Mesendoderm (in vitro differentiated cells): Measurements from ENCODE around the gene DISP3.

ENCODE experiments used
- DNase-seq: peaks from one replicate; pipeline ENCODE4 v3.0.0; 2013
- H2AK5ac ChIP-seq: 2 replicates; pipeline ENCODE4 v1.6.1; 2013; ENCODE audit warnings: low read length, inconsistent platforms
- H2BK120ac ChIP-seq: 2 replicates; pipeline ENCODE4 v1.6.1; 2013; ENCODE audit warnings: low read depth, mild to moderate bottlenecking, low read length, moderate library complexity, mixed read lengths
- H2BK15ac ChIP-seq: replicated peaks from 2 replicates; pipeline ENCODE4 v1.6.1; 2013; ENCODE audit warnings: low read depth, mild to moderate bottlenecking, moderate library complexity
- H2BK5ac ChIP-seq: 2 replicates; pipeline ENCODE4 v1.6.1; 2013; ENCODE audit warnings: low read length, inconsistent platforms
- H3K18ac ChIP-seq: 2 replicates; pipeline ENCODE4 v1.6.1; 2013; ENCODE audit warnings: mild to moderate bottlenecking, low read length, mixed read lengths
- H3K23ac ChIP-seq: one replicate; pipeline ENCODE4 v1.6.1; 2013; ENCODE audit warnings: low read length
- H3K27ac ChIP-seq: 2 replicates; pipeline ENCODE4 v1.5.1; 2013; ENCODE audit warnings: low read depth, mild to moderate bottlenecking, inconsistent platforms, low read length, moderate library complexity
- H3K27me3 ChIP-seq: 2 replicates; pipeline ENCODE4 v1.6.1; 2013; ENCODE audit warnings: low read length, control low read depth, mild to moderate bottlenecking, inconsistent platforms; ENCODE audit not compliant: insufficient read depth, poor library complexity
- H3K36me3 ChIP-seq: 2 replicates; pipeline ENCODE4 v1.6.1; 2013; ENCODE audit warnings: low read length, inconsistent platforms; ENCODE audit not compliant: control insufficient read depth, insufficient read depth
- H3K4ac ChIP-seq: one replicate; pipeline ENCODE4 v1.6.1; 2013; ENCODE audit warnings: low read depth, mild to moderate bottlenecking, low read length, moderate library complexity
- H3K4me1 ChIP-seq: 2 replicates; pipeline ENCODE4 v1.6.1; 2013; ENCODE audit warnings: low read depth, low read length, inconsistent platforms; ENCODE audit not compliant: control insufficient read depth
- H3K4me2 ChIP-seq: 2 replicates; pipeline ENCODE4 v1.6.1; 2013; ENCODE audit warnings: low read length
- H3K4me3 ChIP-seq: 2 replicates; pipeline ENCODE4 v1.5.1; 2013; ENCODE audit warnings: mild to moderate bottlenecking, low read length
- H3K56ac ChIP-seq: one replicate; pipeline ENCODE4 v1.6.1; 2013; ENCODE audit warnings: low read length
- H3K79me1 ChIP-seq: 2 replicates; pipeline ENCODE4 v1.6.1; 2013; ENCODE audit warnings: low read length, inconsistent platforms
- H3K79me2 ChIP-seq: 2 replicates; pipeline ENCODE4 v1.6.1; 2013; ENCODE audit warnings: mild to moderate bottlenecking, low read length; ENCODE audit not compliant: control insufficient read depth, insufficient read depth
- H3K9ac ChIP-seq: 2 replicates; pipeline ENCODE4 v1.6.1; 2013; ENCODE audit warnings: low read length, inconsistent platforms
- H4K5ac ChIP-seq: one replicate; pipeline ENCODE4 v1.6.1; 2013; ENCODE audit warnings: low read length
- H4K8ac ChIP-seq: one replicate; pipeline ENCODE4 v1.6.1; 2013; ENCODE audit warnings: low read depth, mild to moderate bottlenecking, control low read depth, low read length, moderate library complexity
- WGBS: extraction: QIAGEN DNeasy Blood & Tissue Kit; methylation state at CpG from one replicate; pipeline ENCODE4 v1.1.7; 2013; ENCODE audit warnings: low lambda C conversion rate, missing lambda C conversion rate; ENCODE audit not compliant: insufficient coverage; ENCODE audit errors: extremely low coverage; 5-methylcytosine and 5-hydroxymethylcytosine counted together

The DISP3 gene

DNA sequence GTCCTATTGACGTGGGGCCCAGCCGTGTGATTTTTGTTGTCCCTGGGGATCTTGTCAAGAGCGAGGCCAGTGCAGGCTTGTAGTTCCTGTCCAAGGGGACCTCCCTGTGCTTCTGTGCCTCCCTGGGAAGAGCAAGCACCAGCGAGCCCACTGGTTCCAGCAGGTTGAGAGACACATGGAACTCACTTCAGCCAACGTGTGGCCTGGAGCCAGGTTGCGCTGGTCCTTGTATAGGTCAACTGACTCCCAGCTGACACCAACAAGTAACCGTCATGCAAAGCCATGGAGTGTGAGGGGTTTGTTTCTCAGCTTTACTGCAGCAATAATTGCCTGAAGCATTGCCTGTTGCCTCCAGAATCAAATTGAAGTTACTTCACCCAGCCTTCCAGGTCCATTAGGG, 63.0 kb downstream of the DISP3 start:
- no peak overlapping the region for H2AK5ac ChIP-seq
- no peaks in the 10 kb centered on the region for H3K27me3 ChIP-seq
- no peak overlapping the region for H3K4me3 ChIP-seq

DNA sequence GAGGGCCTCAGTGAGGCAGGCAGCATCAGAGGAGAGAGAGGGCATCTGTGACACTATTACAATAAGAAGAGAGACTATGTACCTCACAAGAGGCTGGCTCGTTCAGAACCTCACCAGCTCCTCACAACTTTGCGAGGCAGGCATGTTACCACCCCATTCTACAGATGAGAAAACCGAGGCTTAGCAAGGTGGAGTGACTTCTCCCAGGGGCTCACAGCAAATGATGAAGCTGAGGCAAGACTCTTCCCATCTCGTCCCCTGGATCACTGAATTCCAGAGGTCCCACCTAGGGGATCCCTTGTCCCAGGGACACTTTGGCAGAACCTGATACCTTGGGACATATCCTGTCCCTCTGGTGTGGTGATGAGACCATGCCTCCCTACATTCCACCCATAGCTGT, 64.4 kb downstream of the DISP3 start:
- no peaks in the 10 kb centered on the region for H3K79me1 ChIP-seq
- DNase-seq, result no peak
- no peaks in the 10 kb centered on the region for H3K4me1 ChIP-seq
- no peak overlapping the region for H2BK5ac ChIP-seq
- H3K4me2 ChIP-seq, result no peak overlapping the region
- H3K27me3 ChIP-seq, result no peaks in the 10 kb centered on the region
- no peak overlapping the region for H4K5ac ChIP-seq
- H3K36me3 ChIP-seq, result no peaks in the 10 kb centered on the region
- no peak overlapping the region for H3K27ac ChIP-seq
- no peak overlapping the region for H3K56ac ChIP-seq
- no peak overlapping the region for H3K18ac ChIP-seq
- H2BK15ac ChIP-seq, result no peak overlapping the region
- no peak overlapping the region for H2BK120ac ChIP-seq
- H2AK5ac ChIP-seq, result no peak overlapping the region
- no CpG with 5 or more reads among the region's 4 CpGs for WGBS
- no peak overlapping the region for H3K4ac ChIP-seq
- no peaks in the 10 kb centered on the region for H3K79me2 ChIP-seq
- no peak overlapping the region for H3K4me3 ChIP-seq
- no peak overlapping the region for H4K8ac ChIP-seq
- H3K9ac ChIP-seq, result no peak overlapping the region
- no peak overlapping the region for H3K23ac ChIP-seq

More for the DNA sequence above, 63.0 kb downstream of the DISP3 start:
- Histone ChIP-seq H3K79me1 (no peaks in the 10 kb centered on the region), H3K4me2 (no peak overlapping the region), H3K56ac (no peak overlapping the region), H3K4ac (no peak overlapping the region), H3K27ac (no peak overlapping the region), H3K36me3 (no peaks in the 10 kb centered on the region), H2BK15ac (no peak overlapping the region), H3K18ac (no peak overlapping the region), H4K8ac (no peak overlapping the region), H3K23ac (no peak overlapping the region), H2BK120ac (no peak overlapping the region), H3K4me1 (no peaks in the 10 kb centered on the region), H2BK5ac (no peak overlapping the region), H3K9ac (no peak overlapping the region), H3K79me2 (no peaks in the 10 kb centered on the region), H4K5ac (no peak overlapping the region)
- DNase-seq, result no peak
- no CpG with 5 or more reads among the region's 7 CpGs for WGBS

GRCh38 chr1:11543796-11544195, 64.8 kb downstream of the DISP3 start:
- Histone ChIP-seq H2AK5ac (no peak overlapping the region), H3K27me3 (no peaks in the 10 kb centered on the region), H4K8ac (no peak overlapping the region), H3K27ac (no peak overlapping the region), H3K79me1 (no peaks in the 10 kb centered on the region), H3K4me1 (no peaks in the 10 kb centered on the region), H2BK5ac (no peak overlapping the region), H2BK15ac (no peak overlapping the region), H3K4me2 (no peak overlapping the region), H3K4me3 (no peak overlapping the region), H2BK120ac (no peak overlapping the region), H3K79me2 (no peaks in the 10 kb centered on the region), H3K18ac (no peak overlapping the region), H3K23ac (no peak overlapping the region), H3K4ac (no peak overlapping the region), H3K9ac (no peak overlapping the region), H4K5ac (no peak overlapping the region), H3K56ac (no peak overlapping the region), H3K36me3 (no peaks in the 10 kb centered on the region)
- DNase-seq, result no peak
- WGBS, result no CpG with 5 or more reads among the region's 2 CpGs

- no peaks in the 10 kb centered on the region for H3K79me2 ChIP-seq
- no peak overlapping the region for H4K5ac ChIP-seq
- no peak overlapping the region for H3K4me3 ChIP-seq
- H3K27ac ChIP-seq, result no peak overlapping the region
- no peaks in the 10 kb centered on the region for H3K36me3 ChIP-seq
- no peaks in the 10 kb centered on the region for H3K27me3 ChIP-seq
- H4K8ac ChIP-seq, result no peak overlapping the region
- no peaks in the 10 kb centered on the region for H3K4me1 ChIP-seq
- H2BK5ac ChIP-seq, result no peak overlapping the region
- H3K4ac ChIP-seq, result no peak overlapping the region
- no peak overlapping the region for H2AK5ac ChIP-seq
- H3K79me1 ChIP-seq, result no peaks in the 10 kb centered on the region
- no peak overlapping the region for H2BK120ac ChIP-seq
- H3K56ac ChIP-seq, result no peak overlapping the region
- no peak overlapping the region for H3K18ac ChIP-seq
- no peak overlapping the region for H2BK15ac ChIP-seq
- H3K4me2 ChIP-seq, result no peak overlapping the region
- H3K9ac ChIP-seq, result no peak overlapping the region
- no peak for DNase-seq
- no peak overlapping the region for H3K23ac ChIP-seq
- no CpG with 5 or more reads among the region's 4 CpGs for WGBS
These were observed 67.5 kb downstream of the DISP3 start for GRCh38 chr1:11546456-11546855.

- H3K56ac ChIP-seq, result no peak overlapping the region
- H3K36me3 ChIP-seq, result no peaks in the 10 kb centered on the region
- no peak overlapping the region for H3K4ac ChIP-seq
- no peak overlapping the region for H2BK120ac ChIP-seq
- H3K18ac ChIP-seq, result no peak overlapping the region
- H4K8ac ChIP-seq, result no peak overlapping the region
- no peak overlapping the region for H4K5ac ChIP-seq
- peak; percentile 90 for DNase-seq
- H3K23ac ChIP-seq, result no peak overlapping the region
- no peaks in the 10 kb centered on the region for H3K27me3 ChIP-seq
- H3K4me3 ChIP-seq, result no peak overlapping the region
- no peaks in the 10 kb centered on the region for H3K79me1 ChIP-seq
- H2BK5ac ChIP-seq, result no peak overlapping the region
- no peak overlapping the region for H3K9ac ChIP-seq
- H3K27ac ChIP-seq, result no peak overlapping the region
- H3K4me2 ChIP-seq, result no peak overlapping the region
- peaks cover 6% of the 10 kb centered on the region for H3K4me1 ChIP-seq
- WGBS, result no CpG with 5 or more reads among the region's 12 CpGs
- no peaks in the 10 kb centered on the region for H3K79me2 ChIP-seq
- H2BK15ac ChIP-seq, result no peak overlapping the region
- no peak overlapping the region for H2AK5ac ChIP-seq
These were observed 71.8 kb downstream of the DISP3 start for GRCh38 chr1:11550664-11551283.

DNA sequence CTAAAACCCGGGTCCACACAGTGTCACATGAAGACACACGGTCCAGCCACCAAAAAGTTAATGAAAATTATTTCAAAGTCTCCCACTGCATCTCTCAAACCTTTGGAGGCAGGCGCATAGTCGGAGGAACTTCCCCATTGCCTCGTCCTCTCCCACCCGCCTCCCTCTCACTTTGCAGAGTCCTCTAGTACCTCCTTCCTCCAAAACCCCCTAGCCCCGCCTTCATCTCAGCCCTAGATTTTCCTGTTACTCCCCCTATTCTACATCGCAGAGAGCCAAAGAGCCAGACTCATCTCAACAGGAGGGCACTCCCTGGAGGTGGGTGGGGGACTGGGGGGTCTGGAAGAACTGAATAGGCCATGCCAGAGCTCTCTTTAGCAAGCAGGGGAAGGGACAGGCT, 79.3 kb downstream of the DISP3 start:
- Histone ChIP-seq H3K4ac (no peak overlapping the region), H3K36me3 (no peaks in the 10 kb centered on the region), H3K27me3 (no peaks in the 10 kb centered on the region)

More for the DNA sequence above, 79.3 kb downstream of the DISP3 start:
- H3K23ac ChIP-seq, result no peak overlapping the region
- H3K56ac ChIP-seq, result peak overlapping the region; percentile 73
- no peak overlapping the region for H2BK120ac ChIP-seq
- H3K9ac ChIP-seq, result peak overlapping the region; percentile 36
- no CpG with 5 or more reads among the region's 8 CpGs for WGBS
- H2BK5ac ChIP-seq, result peak overlapping the region; percentile 44
- H3K4me3 ChIP-seq, result no peak overlapping the region
- H3K4me2 ChIP-seq, result no peak overlapping the region
- H4K8ac ChIP-seq, result no peak overlapping the region
- DNase-seq, result peak; percentile 62
- H3K27ac ChIP-seq, result no peak overlapping the region
- H3K79me2 ChIP-seq, result no peaks in the 10 kb centered on the region
- H3K4me1 ChIP-seq, result peaks cover 37% of the 10 kb centered on the region
- no peaks in the 10 kb centered on the region for H3K79me1 ChIP-seq
- no peak overlapping the region for H4K5ac ChIP-seq
- H2AK5ac ChIP-seq, result no peak overlapping the region
- no peak overlapping the region for H3K18ac ChIP-seq
- H2BK15ac ChIP-seq, result no peak overlapping the region
